Adrenal gland (tissue), 5 donors: ENCODE results near the gene SNPH.

Experiments used
- CTCF ChIP-seq, 6 experiments: fragments of 450-650 bp in 4 of 6; fragments of 200-600 bp in 2 of 6; sonication (generic) in 1 of 6; IDR thresholded peaks; 1 replicate in 5 of 6; 2 replicates in 1 of 6; pipeline versions ENCODE4 v1.5.1 to v1.8.0; 2016 to 2021; ENCODE audit warnings: antibody characterized with exemption in 6 of 6, mild to moderate bottlenecking in 2 of 6, moderate library complexity in 1 of 6
- POLR2A ChIP-seq, 2 donors: fragments of 450-650 bp; IDR thresholded peaks; one replicate each; pipeline ENCODE4 v1.6.1; 2017; ENCODE audit warnings: antibody characterized with exemption in 2 of 2, mild to moderate bottlenecking in 2 of 2, moderate library complexity in 1 of 2
- donor health status: DM: no; HTN: no; CAD: no.

DNA sequence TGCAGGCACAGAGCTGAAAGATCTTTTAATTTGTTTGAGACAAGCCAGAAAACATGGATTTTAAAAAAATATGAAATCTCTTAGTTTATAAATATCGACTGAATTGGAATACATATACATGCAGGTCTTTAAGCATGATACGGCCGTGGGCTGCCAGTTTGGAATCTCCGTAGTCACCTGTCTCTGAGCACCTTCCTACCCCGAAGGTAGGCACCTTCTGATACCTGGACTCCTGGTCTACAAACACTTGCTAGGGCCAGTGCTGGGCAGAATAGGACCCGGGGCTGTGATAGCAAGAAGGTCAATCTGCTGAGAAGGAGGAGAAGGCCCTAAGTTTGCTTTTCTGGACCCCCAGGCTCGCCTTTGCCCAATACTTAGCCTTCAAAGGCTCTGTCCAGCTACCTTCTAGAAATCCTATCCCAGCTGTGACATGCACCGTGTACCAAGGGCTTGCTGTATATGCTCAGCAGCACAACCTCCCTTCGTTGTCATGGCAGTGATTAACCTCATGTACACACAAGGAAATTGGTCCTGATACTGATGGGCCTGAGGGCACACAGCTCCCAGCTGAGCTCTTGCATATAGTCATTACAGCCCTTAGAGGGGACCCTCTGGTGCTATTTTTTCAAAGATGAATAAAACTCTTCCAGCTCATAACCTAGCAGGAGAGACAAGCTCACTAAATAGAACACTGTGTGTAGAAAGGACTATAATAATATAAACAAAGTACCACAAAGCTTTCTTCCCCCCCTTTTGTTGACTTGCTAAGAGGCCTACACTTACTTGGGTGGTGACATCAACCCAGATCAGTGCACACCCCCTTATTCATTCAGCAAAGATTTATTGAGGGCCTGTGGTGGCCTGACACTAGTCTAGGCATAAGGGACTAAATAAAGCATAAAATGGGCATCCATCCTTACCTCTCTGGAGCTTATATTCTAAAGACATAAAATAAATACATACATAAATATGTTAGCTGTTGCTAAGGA is 17.7 kb downstream of the SNPH start:
- TF ChIP-seq POLR2A (IDR thresholded peaks at IDR 0.05), result no peak
- no peak for TF ChIP-seq CTCF (IDR thresholded peaks at IDR 0.05)
